GM12874 (cell line): ENCODE results near the gene NRCAM.

Source experiments
- TF ChIP-seq, protein P1 (sequence below): IDR thresholded peaks from 2 replicates; pipeline ENCODE4 v1.5.1; 2011; ENCODE audit warnings: low read depth, mild to moderate bottlenecking, control low read depth, low read length, moderate library complexity; ENCODE audit not compliant: insufficient read depth

Gene NRCAM

DNA sequence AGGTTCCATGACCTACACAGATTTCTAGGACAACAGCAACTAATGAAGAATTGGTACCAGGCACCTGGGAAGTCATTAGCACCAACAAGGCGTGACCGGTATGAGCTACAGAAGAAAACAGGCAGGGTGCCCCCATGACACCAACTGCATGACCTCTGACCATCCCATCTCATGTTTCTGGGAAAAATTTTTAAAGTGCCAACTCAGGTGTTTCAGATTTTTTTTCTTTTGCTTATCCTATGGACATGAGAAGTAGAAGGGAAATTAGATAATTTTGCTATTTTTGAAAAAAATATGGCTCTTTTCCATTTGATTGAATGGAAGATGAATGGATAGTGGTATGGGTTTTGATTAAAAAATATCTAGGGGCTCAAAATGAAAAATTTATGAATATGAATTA, 154.8 kb downstream of the NRCAM start:
- TF ChIP-seq, protein P1, sequence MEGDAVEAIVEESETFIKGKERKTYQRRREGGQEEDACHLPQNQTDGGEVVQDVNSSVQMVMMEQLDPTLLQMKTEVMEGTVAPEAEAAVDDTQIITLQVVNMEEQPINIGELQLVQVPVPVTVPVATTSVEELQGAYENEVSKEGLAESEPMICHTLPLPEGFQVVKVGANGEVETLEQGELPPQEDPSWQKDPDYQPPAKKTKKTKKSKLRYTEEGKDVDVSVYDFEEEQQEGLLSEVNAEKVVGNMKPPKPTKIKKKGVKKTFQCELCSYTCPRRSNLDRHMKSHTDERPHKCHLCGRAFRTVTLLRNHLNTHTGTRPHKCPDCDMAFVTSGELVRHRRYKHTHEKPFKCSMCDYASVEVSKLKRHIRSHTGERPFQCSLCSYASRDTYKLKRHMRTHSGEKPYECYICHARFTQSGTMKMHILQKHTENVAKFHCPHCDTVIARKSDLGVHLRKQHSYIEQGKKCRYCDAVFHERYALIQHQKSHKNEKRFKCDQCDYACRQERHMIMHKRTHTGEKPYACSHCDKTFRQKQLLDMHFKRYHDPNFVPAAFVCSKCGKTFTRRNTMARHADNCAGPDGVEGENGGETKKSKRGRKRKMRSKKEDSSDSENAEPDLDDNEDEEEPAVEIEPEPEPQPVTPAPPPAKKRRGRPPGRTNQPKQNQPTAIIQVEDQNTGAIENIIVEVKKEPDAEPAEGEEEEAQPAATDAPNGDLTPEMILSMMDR: no peak

DNA sequence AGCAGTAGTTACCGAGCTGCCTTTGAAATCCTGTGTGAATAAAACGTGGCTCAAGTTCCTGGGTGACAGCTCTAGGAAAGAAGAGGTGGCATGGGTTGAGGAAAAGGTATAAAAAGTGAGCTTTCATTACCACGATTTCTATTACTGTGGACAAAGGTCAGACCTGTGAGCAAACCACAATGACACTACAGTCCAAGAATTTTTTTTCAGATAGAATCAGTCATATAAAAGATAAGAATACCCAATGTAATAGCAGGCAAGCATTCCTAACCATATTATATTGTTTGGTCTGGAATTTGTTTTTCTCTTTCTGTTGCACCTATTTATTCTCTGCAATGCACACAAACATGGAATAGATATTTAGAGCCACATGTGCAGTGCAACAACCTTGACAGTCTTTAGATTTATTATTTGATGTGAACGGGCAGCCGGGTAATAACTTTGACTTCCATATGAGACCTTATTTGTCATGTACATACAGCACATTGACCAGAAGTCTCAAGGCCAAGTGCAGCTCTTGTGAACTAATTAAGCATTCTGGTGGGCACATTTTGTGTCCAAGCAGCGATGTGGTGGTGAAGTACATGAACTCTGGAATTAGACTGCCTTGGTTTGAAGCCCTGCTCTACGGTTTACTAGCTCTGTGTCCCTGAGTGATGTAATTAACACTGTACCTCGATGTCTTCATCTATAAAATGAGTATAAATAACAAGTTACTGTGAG, 156.8 kb downstream of the NRCAM start:
- TF ChIP-seq, protein P1: no peak

DNA sequence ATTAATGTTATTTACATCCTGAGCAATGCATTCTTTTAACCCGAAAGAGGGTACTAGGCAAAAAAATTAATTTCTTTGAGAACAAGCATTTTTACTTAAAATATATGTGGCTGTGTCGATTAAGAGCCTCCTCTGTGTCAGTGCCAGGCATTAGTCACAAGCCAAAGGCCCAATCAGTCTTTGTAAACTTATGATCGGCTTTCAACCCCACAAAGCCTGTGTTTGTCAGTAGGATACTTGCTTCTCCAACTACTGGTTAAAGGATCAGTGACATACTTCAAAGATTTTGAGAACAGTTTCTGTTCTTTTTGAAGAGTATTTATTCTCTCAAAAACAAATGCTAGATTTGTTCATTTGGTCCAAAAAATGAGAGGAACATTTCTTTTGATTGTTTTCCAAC, 159.3 kb downstream of the NRCAM start:
- TF ChIP-seq, protein P1: no peak

DNA sequence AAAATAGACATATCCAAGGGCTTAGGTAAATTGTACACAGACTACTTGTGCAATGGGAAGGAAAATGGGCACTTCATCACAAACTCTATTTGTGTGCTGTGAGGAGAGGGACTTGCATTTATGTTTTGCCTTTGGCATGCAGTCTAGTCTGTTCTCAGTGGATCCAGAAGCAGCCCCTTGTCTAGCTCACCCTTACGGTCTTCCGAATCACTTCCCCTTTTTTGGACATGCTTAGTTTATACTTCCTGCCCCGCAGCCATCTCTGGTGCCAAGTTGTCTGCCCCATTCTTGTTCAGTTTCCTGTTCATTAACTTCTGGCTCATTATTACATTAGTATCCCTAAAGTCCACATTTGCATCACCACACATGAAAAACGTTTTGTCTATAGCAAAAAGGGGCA, 161.6 kb downstream of the NRCAM start:
- TF ChIP-seq, protein P1: no peak

DNA sequence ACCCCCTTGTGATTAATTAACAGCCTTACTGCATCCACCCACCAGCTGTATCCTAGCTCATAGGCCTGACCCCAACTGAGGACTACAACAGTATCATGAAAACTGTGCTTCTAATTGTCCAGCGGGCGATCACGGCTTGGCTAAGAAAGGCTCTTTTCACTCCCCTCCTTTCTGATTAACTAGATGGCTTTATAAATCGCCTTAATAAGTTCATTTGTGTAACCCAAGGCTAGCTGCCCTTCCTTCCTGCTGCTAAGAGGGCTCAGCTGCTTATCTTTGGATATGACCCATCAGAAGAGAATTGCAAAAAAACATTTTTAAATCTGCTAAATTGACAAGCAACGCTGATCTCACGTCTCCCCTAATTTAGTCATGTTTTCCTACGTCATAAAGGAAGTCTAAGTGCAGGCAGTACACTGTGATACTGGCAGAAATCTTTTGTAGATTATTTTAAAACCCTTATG, 163.1 kb downstream of the NRCAM start:
- TF ChIP-seq, protein P1: no peak

DNA sequence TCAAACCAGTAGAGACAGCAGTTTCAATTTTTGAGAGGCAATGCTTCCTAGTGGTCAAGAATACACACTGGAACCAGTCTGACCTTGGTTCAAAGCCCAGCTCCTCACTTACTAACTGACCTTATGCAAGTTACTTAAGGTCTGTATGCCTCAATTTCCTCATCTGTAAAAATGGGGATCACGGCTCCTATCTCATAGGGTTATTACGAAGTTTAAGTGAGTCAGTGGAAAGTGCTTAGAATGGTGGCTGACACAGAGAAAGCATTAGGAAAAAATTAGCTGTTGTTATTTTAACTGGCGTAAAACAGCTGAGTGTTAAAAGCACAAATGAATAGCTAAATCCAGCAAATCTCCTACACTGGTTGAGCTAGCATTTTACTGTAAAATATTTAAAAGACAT, 163.7 kb downstream of the NRCAM start:
- TF ChIP-seq, protein P1: no peak

DNA sequence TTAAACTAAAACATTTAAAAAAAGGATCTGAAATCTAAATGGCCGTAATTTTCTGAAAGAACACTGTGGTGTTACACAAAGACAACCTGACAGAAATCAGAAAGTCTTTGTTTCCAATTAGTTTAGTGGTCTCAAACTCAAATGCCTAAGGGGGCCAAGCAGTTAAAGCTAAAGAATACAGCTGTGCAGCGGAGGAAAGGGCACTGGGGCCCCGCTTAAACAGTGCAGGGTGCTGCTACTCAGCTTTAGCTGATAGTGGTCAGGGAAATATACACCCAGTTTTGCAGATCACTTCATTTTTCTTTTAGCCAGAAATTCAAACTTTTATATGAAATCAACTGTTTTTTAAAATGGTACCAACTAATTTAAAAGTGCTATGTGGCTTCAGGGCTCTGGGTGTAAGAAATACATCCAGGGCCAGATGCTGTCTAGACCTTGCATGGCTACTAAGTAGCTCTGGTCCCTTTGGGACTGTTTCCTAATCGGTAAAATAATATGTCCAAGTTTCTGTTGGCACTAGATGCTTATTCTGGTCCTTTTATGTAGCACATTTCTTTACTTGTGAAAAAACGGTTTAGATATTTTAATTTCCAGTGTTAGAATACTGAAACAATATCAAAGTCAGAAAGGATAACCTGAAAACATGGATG, 164.3 kb downstream of the NRCAM start:
- TF ChIP-seq, protein P1: no peak
